Measurements from ENCODE around the gene THYN1. TPM values are rescaled to one million over a fixed set of nuclear protein-coding genes. Genes with fewer than 3 reads are reported as not detected.

The THYN1 gene
- total RNA-seq, 1 experiment from 2014 or later, result 97.0 TPM

GRCh38 chr11:134216816-134217215 lies 36.3 kb downstream of the THYN1 start:
- no CpG with 5 or more reads among the region's 3 CpGs for WGBS (ENCODE audit: extremely low coverage, insufficient read length, low lambda C conversion rate)
- no peak overlapping the region for H3K27ac Mint-ChIP-seq
- no peak overlapping the region for H3K4me3 Mint-ChIP-seq
- H3K9ac ChIP-seq (ENCODE audit: extremely low read depth, insufficient read length, low read length), result no peak overlapping the region
- H3K4me2 ChIP-seq (ENCODE audit: insufficient read depth, insufficient read length, low read length), result no peak overlapping the region
- peaks cover 8% of the 10 kb centered on the region for H3K79me1 ChIP-seq (ENCODE audit: insufficient read depth, low read depth, low read length, poor library complexity, severe bottlenecking)
- H2BK120ac ChIP-seq (ENCODE audit: low read depth, low read length, poor library complexity, severe bottlenecking), result no peak overlapping the region
- no peak for DNase-seq
- H3K4ac ChIP-seq (ENCODE audit: low read depth, low read length), result no peak overlapping the region
- H3K9me3 ChIP-seq (ENCODE audit: control insufficient read depth, low read depth, low read length), result no peaks in the 10 kb centered on the region
- no peaks in the 10 kb centered on the region for H3K23me2 ChIP-seq (ENCODE audit: insufficient read length, low read depth, low read length, poor library complexity, severe bottlenecking)
- H3K23ac ChIP-seq (ENCODE audit: insufficient read length, low read depth, low read length), result no peak overlapping the region
- peaks cover 5% of the 10 kb centered on the region; the same call in 1 of the 2 replicates for H3K79me2 ChIP-seq (ENCODE audit: insufficient read depth, low read length)
- H3K56ac ChIP-seq (ENCODE audit: insufficient read length, low read depth, low read length), result no peak overlapping the region
- peaks cover 0 to under 1% of the 10 kb centered on the region in 2 experiments; a peak in 1 of 4 replicates for H3K4me1 Mint-ChIP-seq
- no peaks in the 10 kb centered on the region for H4K20me1 ChIP-seq (ENCODE audit: control insufficient read depth, insufficient read depth, insufficient read length)
- no peak overlapping the region for H2BK12ac ChIP-seq (ENCODE audit: insufficient read length, low read depth, low read length)
- no peak for TF ChIP-seq CTCF (conservative IDR thresholded peaks at IDR 0.05)
- no peaks in the 10 kb centered on the region for H3K27me3 Mint-ChIP-seq (ENCODE audit: low read depth)
- H2BK5ac ChIP-seq (ENCODE audit: insufficient read length, low read length), result no peak overlapping the region
- no peak overlapping the region for H3T11ph ChIP-seq (ENCODE audit: low read length)
- no peak overlapping the region for H3K14ac ChIP-seq (ENCODE audit: insufficient read depth, low read length)
- no peak overlapping the region for H2BK20ac ChIP-seq (ENCODE audit: low read depth, low read length, poor library complexity, severe bottlenecking)
- no peak overlapping the region for H4K91ac ChIP-seq (ENCODE audit: insufficient read length, low read depth, low read length)
- no peak overlapping the region for H2BK15ac ChIP-seq (ENCODE audit: low read depth, low read length)
- no peak overlapping the region for H3K27ac ChIP-seq (ENCODE audit: insufficient read length, low read depth, low read length)
- H2AK5ac ChIP-seq (ENCODE audit: insufficient read length, low read length), result no peak overlapping the region
- no peak overlapping the region for H4K8ac ChIP-seq (replicated peaks; ENCODE audit: insufficient read length, low read depth, low read length)
- H3K4me1 ChIP-seq (ENCODE audit: insufficient read depth, low read length), result no peaks in the 10 kb centered on the region
- no peak overlapping the region for H3K18ac ChIP-seq (ENCODE audit: insufficient read length, low read depth, low read length)
- peaks cover 11 to 65% (median 43%) of the 10 kb centered on the region in 3 experiments; a peak in 6 of 7 replicates for H3K36me3 Mint-ChIP-seq (ENCODE audit: insufficient read depth in 1 of 3, low read depth in 3 of 3)
- no peaks in the 10 kb centered on the region for H3K9me3 Mint-ChIP-seq
- no peaks in the 10 kb centered on the region for H3K27me3 ChIP-seq (ENCODE audit: insufficient read depth, low read length)
- no peak overlapping the region for H4K5ac ChIP-seq (ENCODE audit: insufficient read length, low read depth, low read length)
- H2AFZ ChIP-seq (ENCODE audit: low read length), result no peak overlapping the region

Measured in H9 (cell line).